A549 (cell line): ENCODE results near the gene LVRN. TPM values are rescaled to one million over a fixed set of nuclear protein-coding genes. Genes with fewer than 3 reads are reported as not detected.

Experiments
- ATAC-seq, 2 experiments: fragments of 200-7000 bp in 1 of 2; fragments of >200 bp in 1 of 2; cut with Nextera tagmentation in 1 of 2; cut with Tn5 transposase in 1 of 2; 3 replicates each; pipeline versions ENCODE4 v1.8.0 to v1.9.1; 2018 to 2020; ENCODE audit warnings: mild to moderate bottlenecking in 1 of 2, moderate library complexity in 1 of 2
- CTCF ChIA-PET: fragments of 300-600 bp; sonication (Branson Sonifier 250); formaldehyde crosslinking; extraction: SDS; loops from one replicate; lab custom pipeline; 2021; ENCODE audit warnings: antibody characterized with exemption, inconsistent platforms; lab: Yijun Ruan, JAX
- POLR2A ChIA-PET: fragments of 350-600 bp; formaldehyde crosslinking; extraction: SDS; loops from one replicate; lab custom pipeline; 2021; ENCODE audit warnings: antibody characterized with exemption, inconsistent platforms; lab: Yijun Ruan, JAX
- DNase-seq, 2 experiments: peaks; one replicate each; pipeline versions ENCODE4 v3.0.0 to v3.0.0-alpha.2; 2011 to 2016; ENCODE audit warnings: low read depth in 1 of 2, low spot score in 1 of 2
- FAIRE-seq: peaks from 2 replicates; lab custom pipeline; 2011; peaks lifted over from hg19 to GRCh38; lab: Jason Lieb, UNC
- H3K27ac ChIP-seq, 2 experiments: fragments of >200 bp; sonication (Bioruptor Twin); formaldehyde crosslinking; 3 replicates each; pipeline ENCODE4 v1.5.1; 2016 to 2017
- H3K4me1 ChIP-seq: fragments of >200 bp; sonication (Bioruptor Twin); formaldehyde crosslinking; 3 replicates; pipeline ENCODE4 v1.6.1; 2016
- H3K4me2 ChIP-seq: fragments of >200 bp; sonication (Bioruptor Twin); formaldehyde crosslinking; 3 replicates; pipeline ENCODE4 v1.6.1; 2016
- H3K4me3 ChIP-seq: fragments of >200 bp; sonication (Bioruptor Twin); formaldehyde crosslinking; 3 replicates; pipeline ENCODE4 v1.5.1; 2016
- H3K9me3 ChIP-seq: fragments of >200 bp; sonication (Bioruptor Twin); formaldehyde crosslinking; 3 replicates; pipeline ENCODE4 v1.6.1; 2016
- CBX2 ChIP-seq: fragments of 200-600 bp; sonication (generic); IDR thresholded peaks from 2 replicates; pipeline ENCODE4 v1.6.1; 2016; ENCODE audit warnings: low read depth, mild to moderate bottlenecking, borderline replicate concordance
- E2F6 ChIP-seq: IDR thresholded peaks from 2 replicates; pipeline ENCODE4 v1.6.1; 2012; ENCODE audit warnings: low read depth, borderline replicate concordance
- ELK1 ChIP-seq: fragments of 150-350 bp; IDR thresholded peaks from 2 replicates; pipeline ENCODE4 v1.6.1; 2014; ENCODE audit warnings: low read depth, mild to moderate bottlenecking, low read length
- FOSB ChIP-seq: fragments of 250-450 bp; sonication (Bioruptor Pico); IDR thresholded peaks from 2 replicates; pipeline ENCODE4 v1.5.0; 2020; ENCODE audit warnings: mild to moderate bottlenecking, moderate library complexity
- HEYL ChIP-seq: fragments of 250-450 bp; sonication (Bioruptor Pico); IDR thresholded peaks from 2 replicates; pipeline ENCODE4 v1.8.0; 2021; ENCODE audit warnings: mild to moderate bottlenecking, moderate library complexity
- HOXB13 ChIP-seq: fragments of 250-450 bp; sonication (Bioruptor Pico); IDR thresholded peaks from 2 replicates; pipeline ENCODE4 v1.5.0; 2020; ENCODE audit warnings: low read depth, mild to moderate bottlenecking, moderate library complexity
- HOXB5 ChIP-seq: fragments of 250-450 bp; sonication (Bioruptor Pico); IDR thresholded peaks from 2 replicates; pipeline ENCODE4 v1.5.0; 2020; ENCODE audit warnings: mild to moderate bottlenecking, moderate library complexity
- MAZ ChIP-seq: fragments of 150-350 bp; IDR thresholded peaks from 2 replicates; pipeline ENCODE4 v1.6.1; 2014; ENCODE audit warnings: antibody characterized with exemption, low read depth, low read length, borderline replicate concordance
- MYC ChIP-seq: IDR thresholded peaks from 2 replicates; pipeline ENCODE4 v1.6.1; 2012; ENCODE audit warnings: mild to moderate bottlenecking, inconsistent platforms, low read length, improper control_type of control experiment, borderline replicate concordance
- NPAS2 ChIP-seq: fragments of 250-450 bp; sonication (Bioruptor Pico); IDR thresholded peaks from 2 replicates; pipeline ENCODE4 v1.8.0; 2022; ENCODE audit warnings: mild to moderate bottlenecking, moderate library complexity, borderline replicate concordance
- PBX3 ChIP-seq: IDR thresholded peaks from 2 replicates; pipeline ENCODE4 v1.6.1; 2012
- POLR2AphosphoS2 ChIP-seq: conservative IDR thresholded peaks from 2 replicates; pipeline ENCODE4 v1.6.1; 2012; ENCODE audit warnings: low read length, improper control_type of control experiment, inconsistent platforms
- RAD21 ChIP-seq, 2 experiments: fragments of >200 bp in 1 of 2; sonication (Bioruptor Twin) in 1 of 2; formaldehyde crosslinking in 1 of 2; IDR thresholded peaks in 1 of 2; conservative IDR thresholded peaks in 1 of 2; 2 replicates in 1 of 2; 3 replicates in 1 of 2; pipeline ENCODE4 v1.6.1; 2012 to 2018; ENCODE audit warnings: inconsistent platforms in 1 of 2
- RFX5 ChIP-seq: fragments of 450-650 bp; IDR thresholded peaks from 2 replicates; pipeline ENCODE4 v1.7.1; 2014; ENCODE audit warnings: antibody characterized with exemption, mild to moderate bottlenecking, moderate library complexity
- RNF2 ChIP-seq: fragments of 200-600 bp; sonication (generic); IDR thresholded peaks from 2 replicates; pipeline ENCODE4 v1.6.1; 2016; ENCODE audit warnings: low read depth, mild to moderate bottlenecking, antibody characterized with exemption, moderate library complexity, borderline replicate concordance
- SREBF2 ChIP-seq: fragments of 450-650 bp; IDR thresholded peaks from 2 replicates; pipeline ENCODE4 v1.6.1; 2014; ENCODE audit warnings: mild to moderate bottlenecking, moderate library complexity
- TP53 ChIP-seq: fragments of 250-450 bp; sonication (Bioruptor Pico); IDR thresholded peaks from 2 replicates; pipeline ENCODE4 v1.5.0; 2021; ENCODE audit warnings: mild to moderate bottlenecking, moderate library complexity
- ZFP36 ChIP-seq: fragments of 450-650 bp; IDR thresholded peaks from 2 replicates; pipeline ENCODE4 v1.6.1; 2014; ENCODE audit warnings: borderline replicate concordance; ENCODE audit not compliant: partially characterized antibody
- WGBS: methylation state at CpG from one replicate; pipeline ENCODE4 v1.1.6; 2017; ENCODE audit errors: missing lambda C conversion rate; 5-methylcytosine and 5-hydroxymethylcytosine counted together
- polyA minus RNA-seq: library from RNA; depleted of rRNA, polyadenylated mRNA; stranded (reverse); fragments of >200 nt; gene quantifications from 2 replicates; pipeline ENCODE4 v1.2.3, GENCODE V29; 2011; rRNA and poly(A)+ RNA removed
- polyA plus RNA-seq, 4 experiments: library from polyadenylated mRNA; depleted of rRNA in 3 of 4; stranded (reverse); fragments of >200 nt; fragmentation: RNase III in 1 of 4; extraction: RNeasy Plus Mini Kit Qiagen cat#74134 plus additional on column Dnase treatment in 1 of 4; gene quantifications; 2 replicates in 3 of 4; 3 replicates in 1 of 4; pipeline ENCODE4 v1.2.3, GENCODE V29; 2011 to 2017
- TF ChIP-seq, protein P1 (sequence below): IDR thresholded peaks from 2 replicates; pipeline ENCODE4 v1.6.1; 2012
- TF ChIP-seq, protein P2 (sequence below): fragments of >200 bp; sonication (Bioruptor Twin); formaldehyde crosslinking; IDR thresholded peaks from 3 replicates; pipeline ENCODE4 v1.5.1; 2016

Gene LVRN, protein sequence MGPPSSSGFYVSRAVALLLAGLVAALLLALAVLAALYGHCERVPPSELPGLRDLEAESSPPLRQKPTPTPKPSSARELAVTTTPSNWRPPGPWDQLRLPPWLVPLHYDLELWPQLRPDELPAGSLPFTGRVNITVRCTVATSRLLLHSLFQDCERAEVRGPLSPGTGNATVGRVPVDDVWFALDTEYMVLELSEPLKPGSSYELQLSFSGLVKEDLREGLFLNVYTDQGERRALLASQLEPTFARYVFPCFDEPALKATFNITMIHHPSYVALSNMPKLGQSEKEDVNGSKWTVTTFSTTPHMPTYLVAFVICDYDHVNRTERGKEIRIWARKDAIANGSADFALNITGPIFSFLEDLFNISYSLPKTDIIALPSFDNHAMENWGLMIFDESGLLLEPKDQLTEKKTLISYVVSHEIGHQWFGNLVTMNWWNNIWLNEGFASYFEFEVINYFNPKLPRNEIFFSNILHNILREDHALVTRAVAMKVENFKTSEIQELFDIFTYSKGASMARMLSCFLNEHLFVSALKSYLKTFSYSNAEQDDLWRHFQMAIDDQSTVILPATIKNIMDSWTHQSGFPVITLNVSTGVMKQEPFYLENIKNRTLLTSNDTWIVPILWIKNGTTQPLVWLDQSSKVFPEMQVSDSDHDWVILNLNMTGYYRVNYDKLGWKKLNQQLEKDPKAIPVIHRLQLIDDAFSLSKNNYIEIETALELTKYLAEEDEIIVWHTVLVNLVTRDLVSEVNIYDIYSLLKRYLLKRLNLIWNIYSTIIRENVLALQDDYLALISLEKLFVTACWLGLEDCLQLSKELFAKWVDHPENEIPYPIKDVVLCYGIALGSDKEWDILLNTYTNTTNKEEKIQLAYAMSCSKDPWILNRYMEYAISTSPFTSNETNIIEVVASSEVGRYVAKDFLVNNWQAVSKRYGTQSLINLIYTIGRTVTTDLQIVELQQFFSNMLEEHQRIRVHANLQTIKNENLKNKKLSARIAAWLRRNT
- polyA plus RNA-seq (2011; rRNA removed), result 0.16 and 0.19 TPM in 2 replicates
- polyA plus RNA-seq (2012; cell fraction: cytosol; rRNA removed), result not detected in 2 replicates
- polyA plus RNA-seq (2012; cell fraction: nucleus; rRNA removed), result 0.02 TPM in 1 of 2 replicates, not detected in the other
- 0.03 to 0.06 TPM (median 0.05 TPM) in 3 replicates for polyA plus RNA-seq (2017; fragmentation: RNase III; extraction: RNeasy Plus Mini Kit Qiagen cat#74134 plus additional on column Dnase treatment)
- polyA minus RNA-seq, result not detected in 2 replicates

- TF ChIP-seq SREBF2, result no peak
- TF ChIP-seq, protein P1, sequence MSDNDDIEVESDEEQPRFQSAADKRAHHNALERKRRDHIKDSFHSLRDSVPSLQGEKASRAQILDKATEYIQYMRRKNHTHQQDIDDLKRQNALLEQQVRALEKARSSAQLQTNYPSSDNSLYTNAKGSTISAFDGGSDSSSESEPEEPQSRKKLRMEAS, result no peak
- TF ChIP-seq PBX3, result no peak
- TF ChIP-seq E2F6, result no peak
- TF ChIP-seq HEYL, result no peak
- no peak for TF ChIP-seq RNF2
- no peak for TF ChIP-seq MAZ
- TF ChIP-seq FOSB, result no peak
- TF ChIP-seq HOXB13, result no peak
- no peak for TF ChIP-seq TP53 (CRISPR knock-in tag)
- TF ChIP-seq HOXB5 (CRISPR knock-in tag), result no peak
- TF ChIP-seq, protein P2, sequence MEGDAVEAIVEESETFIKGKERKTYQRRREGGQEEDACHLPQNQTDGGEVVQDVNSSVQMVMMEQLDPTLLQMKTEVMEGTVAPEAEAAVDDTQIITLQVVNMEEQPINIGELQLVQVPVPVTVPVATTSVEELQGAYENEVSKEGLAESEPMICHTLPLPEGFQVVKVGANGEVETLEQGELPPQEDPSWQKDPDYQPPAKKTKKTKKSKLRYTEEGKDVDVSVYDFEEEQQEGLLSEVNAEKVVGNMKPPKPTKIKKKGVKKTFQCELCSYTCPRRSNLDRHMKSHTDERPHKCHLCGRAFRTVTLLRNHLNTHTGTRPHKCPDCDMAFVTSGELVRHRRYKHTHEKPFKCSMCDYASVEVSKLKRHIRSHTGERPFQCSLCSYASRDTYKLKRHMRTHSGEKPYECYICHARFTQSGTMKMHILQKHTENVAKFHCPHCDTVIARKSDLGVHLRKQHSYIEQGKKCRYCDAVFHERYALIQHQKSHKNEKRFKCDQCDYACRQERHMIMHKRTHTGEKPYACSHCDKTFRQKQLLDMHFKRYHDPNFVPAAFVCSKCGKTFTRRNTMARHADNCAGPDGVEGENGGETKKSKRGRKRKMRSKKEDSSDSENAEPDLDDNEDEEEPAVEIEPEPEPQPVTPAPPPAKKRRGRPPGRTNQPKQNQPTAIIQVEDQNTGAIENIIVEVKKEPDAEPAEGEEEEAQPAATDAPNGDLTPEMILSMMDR, result no peak
- no peak for TF ChIP-seq RAD21 (conservative IDR thresholded peaks at IDR 0.05 in 1 of 2, IDR thresholded peaks at IDR 0.05 in 1 of 2)
- no peak for TF ChIP-seq CBX2
- TF ChIP-seq ELK1, result no peak
- TF ChIP-seq RFX5, result no peak
- no peak for TF ChIP-seq NPAS2 (CRISPR knock-in tag)
- no peak for TF ChIP-seq ZFP36
- TF ChIP-seq POLR2AphosphoS2, result no peak
- TF ChIP-seq MYC, result no peak
- TF ChIP-seq, all 56 proteins: peak for 0
- Histone ChIP-seq H3K9me3 (no peaks in the 10 kb centered on the region), H3K4me1 (no peaks in the 10 kb centered on the region), H3K27ac (no peak within 1 kb of the TSS), H3K4me3 (0 out of 3 replicates have a peak within 1 kb of the TSS, but pooled peaks have one; percentile 21), H3K4me2 (peak within 1 kb of the TSS; percentile 52)
- DNase-seq (no peak), ATAC-seq (no peak; a peak in 2 of 6 replicates), FAIRE-seq (no peak)
- WGBS, result 49% methylated on average over 8 of the region's 18 CpGs
- CTCF ChIA-PET, result interaction anchor here (1.3 kb wide), 1 partner anchor 17 kb away, joined by 3 read pairs; no protein-coding TSS in a partner anchor
- POLR2A ChIA-PET, result no interaction called here
Measured at GRCh38 chr5:115962239-115962564, at the start of gene LVRN. Gene LVRN (plus strand): TSS chr5:115962475. CDS start chr5:115962618, 143 bp downstream.
